Measurements from ENCODE around the gene KRT1.
"Not testable (repeated sequence)": the region's sequence is repeated elsewhere in the genome, so short reads cannot be mapped to it uniquely, and the experiment has no call there.

KRT1 gene

DNA sequence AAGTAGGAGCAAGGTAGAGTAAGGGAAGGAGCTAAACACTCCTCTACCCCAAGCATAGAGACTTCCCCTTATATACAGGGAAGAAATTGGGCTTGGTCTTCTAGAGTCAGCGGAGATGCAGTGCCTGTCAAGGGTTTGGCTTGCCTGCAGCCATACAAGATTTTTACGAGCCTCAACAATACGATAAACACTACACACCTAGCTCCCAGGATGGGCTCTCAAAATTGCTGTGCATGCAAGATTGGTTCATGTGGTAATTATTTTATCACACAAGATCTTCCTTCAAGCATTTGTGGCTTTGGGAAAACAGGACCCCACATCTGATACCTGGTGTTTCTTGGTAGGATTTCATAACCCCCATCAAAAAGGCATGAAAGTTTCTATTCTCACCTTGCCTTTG lies at the start of gene KRT1:
KRT1 (minus strand) TSS at position 45 of the 400 bp plus-strand sequence. CDS start 59 bp downstream, outside the sequence.
- DNase-seq = no peak

DNA sequence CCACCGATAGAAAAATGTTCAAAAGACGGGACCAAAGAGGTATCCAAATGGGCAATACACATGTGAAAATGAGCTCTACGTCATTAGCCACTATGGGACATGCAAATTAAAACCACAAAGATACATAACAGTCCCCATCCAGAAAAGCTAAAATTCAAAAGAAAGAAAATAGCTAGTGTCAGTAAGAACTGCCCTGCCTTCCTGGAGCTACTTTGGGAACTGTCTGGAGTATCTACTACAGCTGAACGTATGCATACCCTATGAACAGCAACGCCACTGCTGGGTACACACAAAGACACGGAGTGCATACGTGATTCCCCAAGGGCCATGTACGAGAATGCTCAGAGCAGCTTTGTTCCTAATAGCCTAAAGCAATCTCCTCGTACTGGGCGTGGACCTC lies 48.9 kb upstream of the KRT1 start:
- DNase-seq = no peak

DNA sequence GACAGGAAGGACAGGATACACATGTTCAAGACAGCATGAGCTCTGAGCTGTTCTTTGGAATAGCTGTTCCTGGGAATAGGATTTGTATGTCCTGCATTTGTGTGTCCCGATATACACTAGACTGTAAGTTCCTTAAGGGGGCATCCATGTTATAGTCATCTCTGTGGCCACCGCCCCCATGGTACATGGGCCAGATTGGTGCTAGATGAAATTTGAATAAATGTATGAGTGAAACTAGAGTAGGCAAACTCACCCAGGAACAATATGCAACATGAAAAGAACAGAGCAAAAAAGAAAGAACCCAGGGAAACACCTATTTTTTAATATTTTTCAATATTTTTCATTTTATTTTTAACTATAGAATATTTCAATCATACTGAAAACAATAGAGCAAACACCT lies 48.2 kb upstream of the KRT1 start:
- DNase-seq = no peak

DNA sequence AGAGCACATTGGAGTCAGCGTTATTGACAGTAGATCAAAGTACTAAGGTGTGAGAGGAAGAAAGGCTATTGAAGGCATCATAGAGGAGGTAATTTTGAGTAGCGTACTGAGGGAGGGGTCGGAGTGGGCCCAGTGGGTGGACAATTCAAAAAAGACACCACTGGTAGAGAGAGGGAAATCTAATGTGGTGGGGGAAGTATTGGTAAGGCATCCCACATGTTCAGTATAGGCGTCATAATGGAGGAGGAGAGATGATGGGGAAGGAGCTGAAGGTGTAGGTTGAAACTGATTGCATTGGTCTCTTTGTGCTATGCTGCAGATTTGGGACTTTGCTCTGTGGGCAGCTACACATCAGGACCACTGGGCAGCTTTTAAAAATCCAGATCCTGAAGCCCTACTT lies 46.8 kb upstream of the KRT1 start:
- DNase-seq = no peak

DNA sequence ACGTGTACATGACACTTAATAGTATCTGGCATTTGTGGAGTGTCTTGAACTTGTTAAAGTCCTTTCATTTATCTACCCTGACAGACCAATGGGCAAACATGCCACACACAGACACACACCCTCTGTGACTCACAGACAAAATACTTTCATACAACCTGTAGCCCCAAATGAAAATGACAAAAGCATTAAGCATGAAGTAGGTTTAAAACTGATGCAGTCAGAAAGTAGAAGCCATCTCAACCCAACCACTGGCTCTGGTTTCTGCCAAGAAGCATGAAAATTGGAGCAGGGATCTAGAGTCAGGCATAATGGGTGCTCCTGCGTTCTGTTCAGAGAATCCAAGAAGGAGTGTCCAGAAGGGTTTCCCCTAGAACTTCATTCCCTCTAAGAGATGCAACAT lies 46.2 kb upstream of the KRT1 start:
- DNase-seq = no peak

DNA sequence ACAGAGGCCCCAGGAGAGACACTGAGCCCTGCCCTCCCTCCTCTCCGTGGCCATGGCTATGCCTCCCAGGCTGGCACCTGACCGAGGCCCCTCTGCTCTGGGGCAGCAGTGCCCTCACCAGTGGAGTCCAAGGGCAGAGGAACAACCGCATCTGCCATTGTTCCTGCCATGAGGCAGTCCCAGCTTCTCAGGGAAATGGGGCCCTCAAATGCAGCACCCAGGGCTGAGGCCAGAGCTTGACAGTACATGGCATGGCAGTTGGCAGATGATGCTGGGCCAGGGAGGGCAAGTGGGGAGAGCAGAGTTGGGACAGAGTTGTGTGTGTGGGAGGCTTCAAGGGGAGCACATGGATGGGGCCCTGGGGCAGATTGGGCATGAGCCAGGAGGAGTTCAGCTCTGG lies 44.2 kb upstream of the KRT1 start:
- DNase-seq = no peak

DNA sequence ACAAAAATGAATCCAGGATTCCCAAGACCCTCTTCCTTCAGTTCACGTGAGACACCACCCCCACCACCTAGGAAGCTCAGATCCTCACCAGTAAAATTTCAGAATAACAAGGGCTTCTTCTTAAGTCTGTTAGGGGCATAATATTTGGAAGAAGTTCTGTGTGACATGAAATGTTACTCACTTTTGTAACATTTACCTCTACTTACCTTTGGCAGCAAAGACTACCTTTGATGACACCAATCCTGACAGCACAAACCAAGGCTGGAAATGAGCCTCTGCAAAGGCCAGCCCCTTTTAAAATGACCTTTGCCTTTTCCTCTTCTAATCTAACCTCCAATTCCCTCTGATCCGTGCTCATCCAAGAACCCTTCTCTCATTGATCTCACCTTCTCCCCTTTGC lies 42.5 kb upstream of the KRT1 start:
- DNase-seq = no peak

DNA sequence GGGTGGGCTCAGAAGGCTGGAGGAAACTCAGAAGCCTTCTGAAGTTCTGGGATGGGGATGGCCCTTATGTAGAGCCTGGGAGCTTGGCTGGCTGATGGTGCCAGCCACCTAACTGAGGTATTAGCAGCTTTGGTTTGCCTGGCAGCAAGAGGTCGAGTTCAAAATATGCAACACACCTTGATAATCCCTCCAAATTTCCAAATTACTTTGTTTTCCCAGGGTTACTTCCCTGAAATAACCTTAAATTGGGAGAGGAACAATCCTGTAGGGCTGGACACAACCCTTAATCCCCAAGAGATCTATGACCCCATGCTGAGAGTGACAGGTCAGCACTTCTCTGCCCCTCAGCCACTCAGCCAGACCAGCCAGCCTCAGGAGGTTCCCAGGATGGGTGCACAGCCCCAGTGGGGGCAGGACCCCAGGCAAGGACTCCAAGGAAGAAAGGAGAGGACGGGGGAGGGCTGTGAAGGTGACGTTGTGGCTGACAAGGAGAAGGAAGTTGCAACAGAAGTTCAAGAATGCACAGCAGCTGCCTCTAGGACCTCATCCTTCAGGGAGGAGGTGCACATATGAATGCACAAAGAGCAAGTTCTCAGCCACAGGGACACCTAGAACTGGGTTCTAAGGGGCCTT lies 41.7 kb upstream of the KRT1 start:
- DNase-seq = no peak

DNA sequence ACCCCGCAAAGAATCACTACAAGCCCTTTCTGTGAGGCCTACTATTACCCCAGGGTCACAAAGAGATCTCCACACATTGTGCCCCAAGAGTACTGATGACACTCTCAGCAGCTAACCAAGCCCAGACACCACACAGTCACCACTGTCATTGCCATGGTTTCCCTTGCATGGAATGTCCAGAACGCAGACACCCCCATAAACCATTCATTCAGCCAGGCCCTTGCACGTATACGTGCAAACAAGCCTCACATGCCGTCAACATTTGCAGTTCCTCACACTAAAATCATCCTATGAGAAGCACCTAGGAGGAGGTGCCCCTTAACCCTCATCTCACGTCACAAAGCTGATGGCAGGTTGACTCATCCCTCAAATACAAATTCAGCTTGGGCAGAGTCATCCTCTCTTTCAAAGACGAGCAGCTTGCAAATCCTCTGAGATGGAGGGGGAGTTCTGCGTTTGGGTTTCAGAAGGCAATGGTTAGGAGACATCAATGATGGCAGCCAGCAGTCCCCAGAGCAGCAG lies 40.2 kb upstream of the KRT1 start:
- DNase-seq = no peak

DNA sequence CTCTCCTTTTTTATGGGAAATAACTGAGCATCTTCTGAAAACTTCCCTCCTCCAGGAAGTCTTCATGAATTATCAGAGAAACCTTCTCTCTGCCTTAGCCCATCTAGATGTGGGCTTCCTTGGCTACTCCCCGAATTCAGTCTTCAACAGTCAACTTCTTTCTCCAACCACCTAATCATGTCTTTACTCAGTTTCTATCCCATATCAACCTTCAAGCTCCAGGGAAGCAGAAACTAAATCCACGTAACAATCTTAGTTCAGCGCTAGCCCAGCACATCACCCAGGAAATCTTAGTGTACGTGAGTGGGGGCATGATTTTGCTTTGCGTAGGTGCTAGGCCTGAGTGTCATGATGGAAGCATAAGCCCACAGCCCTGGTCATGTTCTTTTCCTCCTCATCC lies 35.9 kb upstream of the KRT1 start:
- DNase-seq = no peak

DNA sequence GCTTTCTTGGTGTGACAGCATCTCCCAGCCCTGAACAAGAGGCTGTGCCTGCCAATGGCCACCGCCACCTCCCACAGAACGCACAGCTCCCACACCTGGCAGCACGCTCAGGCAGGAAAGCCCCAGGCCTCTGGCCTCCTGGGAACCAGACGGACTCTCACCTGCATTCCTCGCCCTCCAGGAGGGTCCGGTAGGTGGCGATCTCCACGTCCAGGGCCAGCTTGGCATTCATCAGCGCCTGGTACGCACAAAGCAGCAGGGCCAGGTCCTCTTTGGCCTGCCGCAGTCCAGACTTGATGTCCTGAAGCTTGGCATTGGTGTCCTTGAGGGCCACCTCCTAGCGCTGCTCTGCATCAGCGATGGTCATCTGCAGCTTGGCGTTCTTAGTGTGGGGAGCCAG lies 35.2 kb upstream of the KRT1 start:
- no peak for DNase-seq

DNA sequence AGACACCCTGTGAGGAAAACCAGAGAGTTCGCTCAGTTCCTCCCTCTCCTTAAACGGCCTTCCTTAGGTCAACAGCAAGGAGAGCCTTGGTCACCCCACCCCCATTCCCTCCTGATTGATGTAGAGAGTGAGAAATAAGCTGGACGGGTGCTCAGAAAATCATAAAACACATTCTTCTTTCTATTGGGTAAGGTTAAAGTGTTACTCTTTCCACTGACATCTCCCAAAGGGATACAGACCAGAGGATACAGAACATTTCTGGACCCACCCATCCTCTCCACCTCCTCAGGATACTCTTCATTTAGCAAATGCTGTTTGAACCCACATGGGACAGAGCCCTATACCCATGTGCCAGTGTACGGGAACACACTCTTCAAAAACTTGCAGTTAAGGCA lies 34.7 kb upstream of the KRT1 start:
- no peak for DNase-seq

DNA sequence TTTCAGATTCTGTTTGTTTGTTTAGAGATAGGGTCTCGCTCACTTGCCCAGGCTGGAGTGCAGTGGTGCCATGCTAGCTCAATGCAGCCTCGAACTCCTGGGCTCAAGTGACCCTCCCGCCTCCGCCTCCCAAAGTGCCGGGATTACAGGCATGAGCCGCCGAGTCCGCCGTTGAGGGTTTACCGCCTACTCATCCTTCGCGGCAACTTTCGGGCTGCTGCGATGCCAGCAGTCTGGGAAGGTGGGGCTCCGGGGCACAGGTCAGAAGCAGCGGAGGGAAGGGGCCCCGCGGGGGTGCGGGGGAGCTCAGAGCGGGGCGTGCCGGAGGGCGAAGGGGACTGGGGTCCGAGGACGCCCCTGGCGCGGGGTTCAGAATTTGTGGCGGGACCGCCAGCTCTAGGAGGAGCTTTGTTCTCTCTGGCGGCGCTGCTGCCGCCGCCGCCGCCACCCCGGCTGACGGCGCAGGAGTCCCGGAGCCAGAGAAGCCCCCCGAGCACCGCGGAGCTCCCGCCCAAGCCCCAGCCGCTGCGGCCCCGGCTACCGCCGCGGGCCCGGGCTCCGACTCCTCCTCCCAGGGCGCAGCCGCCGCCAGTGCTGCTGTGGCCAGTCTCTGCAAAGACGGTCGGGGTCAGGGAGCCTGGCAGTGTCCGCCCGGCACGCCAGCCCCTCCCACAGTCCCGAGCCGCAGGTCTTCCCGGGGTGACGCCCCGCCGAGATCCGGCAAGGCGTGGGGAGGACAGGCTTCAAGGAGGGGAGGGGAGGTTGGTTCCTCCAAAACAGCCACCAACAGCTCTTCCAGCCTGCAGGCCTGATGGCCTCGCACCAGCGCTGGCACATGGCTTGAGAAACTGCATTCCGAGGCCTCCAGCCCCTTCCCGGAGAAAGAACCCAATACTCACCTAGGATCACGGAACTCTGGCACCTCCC lies 34.0 kb upstream of the KRT1 start:
- DNase-seq = no peak

DNA sequence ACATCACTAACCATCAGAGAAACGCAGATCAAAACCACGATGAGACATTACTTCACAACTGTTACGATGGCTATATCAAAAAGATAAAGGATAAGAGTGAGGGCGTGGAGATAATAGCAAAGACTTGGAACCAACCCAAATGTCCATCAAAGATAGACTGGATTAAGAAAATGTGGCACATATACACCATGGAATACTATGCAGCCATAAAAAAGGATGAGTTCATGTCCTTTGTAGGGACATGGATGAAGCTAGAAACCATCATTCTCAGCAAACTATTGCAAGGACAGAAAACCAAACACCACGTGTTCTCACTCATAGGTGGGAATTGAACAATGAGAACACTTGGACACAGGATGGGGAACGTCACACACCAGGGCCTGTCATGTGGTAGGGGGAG lies 31.9 kb upstream of the KRT1 start:
- DNase-seq = not testable (repeated sequence)

DNA sequence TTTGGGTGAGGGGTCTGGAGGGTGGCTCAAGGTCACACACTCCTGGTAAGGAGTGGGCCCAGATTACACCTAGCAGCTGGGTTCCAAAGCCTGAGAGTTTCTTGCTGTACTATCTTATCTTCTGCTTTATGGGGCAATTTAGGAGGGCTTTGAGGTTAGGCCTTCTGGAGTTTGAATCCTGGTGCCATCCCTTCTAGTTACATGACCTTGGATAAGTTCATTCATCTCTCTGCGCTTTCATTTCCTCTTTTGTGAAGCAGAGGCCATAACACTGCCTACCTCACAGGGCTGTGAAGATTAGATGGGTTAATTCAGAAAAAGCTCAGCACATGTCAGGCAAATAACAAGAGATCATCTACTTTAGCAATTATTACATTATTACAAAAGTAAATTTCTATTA lies 30.5 kb upstream of the KRT1 start:
- DNase-seq = no peak

DNA sequence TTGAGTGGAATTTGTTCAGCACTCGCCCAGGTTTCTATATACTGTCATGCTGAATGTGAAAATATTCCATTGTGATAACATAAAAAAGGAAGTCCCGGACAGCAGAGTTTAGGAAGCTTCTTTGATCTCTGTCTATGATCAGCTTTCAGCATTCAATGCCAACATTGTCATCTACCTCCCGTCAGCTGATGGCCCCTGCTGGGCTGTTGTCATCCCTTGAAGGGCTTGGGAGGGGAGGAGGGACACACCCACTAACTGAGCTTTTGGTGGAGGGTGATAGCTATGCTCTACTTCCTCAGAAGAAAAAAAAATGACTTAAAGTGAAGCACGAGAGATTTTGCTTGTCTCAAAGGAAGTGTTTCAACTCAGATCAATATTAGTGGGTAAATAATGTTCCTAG lies 27.8 kb upstream of the KRT1 start:
- DNase-seq = no peak

DNA sequence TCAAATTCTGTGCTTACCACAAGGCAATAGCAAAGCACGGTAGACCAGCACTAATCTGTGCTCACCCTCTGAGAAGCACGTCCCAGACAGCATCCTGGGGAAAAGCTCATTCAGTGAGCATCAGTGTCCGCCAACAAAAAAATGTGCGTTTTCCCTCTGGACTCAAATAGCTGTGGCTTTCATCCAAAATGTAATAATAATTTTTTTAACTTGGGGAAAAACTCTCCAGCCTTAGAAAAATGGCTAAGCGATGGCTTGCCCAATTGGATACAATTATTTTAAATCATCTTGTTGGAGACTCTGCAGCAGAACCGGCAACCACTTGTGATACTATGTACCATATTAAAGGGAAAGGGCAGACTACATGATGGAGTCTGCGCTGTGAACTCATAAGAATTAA lies 24.3 kb upstream of the KRT1 start:
- DNase-seq = no peak

DNA sequence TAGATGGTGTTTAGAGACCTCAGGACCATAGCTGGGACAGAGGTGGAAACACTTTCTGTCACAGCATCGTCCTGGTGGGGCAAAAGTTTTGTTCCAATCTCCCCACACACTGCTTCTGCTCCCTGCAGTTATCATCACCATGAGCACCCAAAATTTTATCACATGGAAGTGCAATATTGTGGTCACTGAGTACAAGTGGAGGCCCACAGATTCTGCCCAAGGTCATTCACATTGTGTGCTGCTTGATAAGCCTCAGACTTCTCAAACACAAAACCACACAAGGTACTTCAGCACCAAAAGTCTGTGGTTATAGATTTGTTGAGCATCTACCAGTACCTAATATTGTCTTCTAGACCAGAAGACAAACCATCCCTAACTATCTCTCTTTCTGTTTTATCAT lies 23.7 kb upstream of the KRT1 start:
- DNase-seq = no peak

DNA sequence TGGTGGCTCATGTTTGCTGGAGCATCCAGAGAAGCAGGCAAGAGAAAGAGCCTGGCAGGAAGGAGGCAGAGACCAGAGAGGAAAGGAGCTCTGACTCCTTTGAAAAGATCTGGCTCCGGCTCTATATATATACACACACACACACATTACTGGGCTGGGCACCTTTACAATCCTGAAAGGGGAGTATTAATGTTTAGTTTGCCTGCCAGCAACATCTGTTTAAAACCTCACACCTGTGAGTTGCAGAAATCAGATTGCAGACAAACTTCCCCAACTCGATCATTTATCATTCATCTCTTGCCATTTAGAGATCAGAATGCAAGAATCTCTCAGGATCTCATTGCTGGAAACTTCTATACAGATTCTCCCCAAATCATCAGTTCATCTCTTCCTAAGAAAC lies 23.2 kb upstream of the KRT1 start, which contains the start of gene KRT77:
KRT77 (minus strand) TSS at position 101 of the 400 bp plus-strand sequence; CDS start at position 11, 90 bp downstream.
- no peak for DNase-seq

DNA sequence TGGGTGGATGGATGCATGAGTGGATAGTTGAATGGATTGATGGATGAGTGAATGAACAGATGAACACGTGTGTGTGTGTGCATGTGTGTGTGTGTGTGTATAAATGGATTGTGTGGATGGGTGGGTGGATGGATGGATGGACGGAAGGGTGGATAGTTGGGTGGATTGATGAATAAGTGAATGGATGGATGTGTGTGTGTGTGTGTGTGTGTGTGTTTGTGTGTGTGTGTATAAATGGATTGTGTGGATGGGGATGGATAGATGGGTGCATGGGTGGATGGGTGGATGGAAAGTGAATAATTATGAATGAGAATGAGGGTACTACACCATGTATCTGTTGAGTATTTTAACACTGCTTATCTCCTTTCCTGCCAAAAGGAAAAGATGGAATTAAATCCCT lies 22.1 kb upstream of the KRT1 start:
- DNase-seq = no peak

DNA sequence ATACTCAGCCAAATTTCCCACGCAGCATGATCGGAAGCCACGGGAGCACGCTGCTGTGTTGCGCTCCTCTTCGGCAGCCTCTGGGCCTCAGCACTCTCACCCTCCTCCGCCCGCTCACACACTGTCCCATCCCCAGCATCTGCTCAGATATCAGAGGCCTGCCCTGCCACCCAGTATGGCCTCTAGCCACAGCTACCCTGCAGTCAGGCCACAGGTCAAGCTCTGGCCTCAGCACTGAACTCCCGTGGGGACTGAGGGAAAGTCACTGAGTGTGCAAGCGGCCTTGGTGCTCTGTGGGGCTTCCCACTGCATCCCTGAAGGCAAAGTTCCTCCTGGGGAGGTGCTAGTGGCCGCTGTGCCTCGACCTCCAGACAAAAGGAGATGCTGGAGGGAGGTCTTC lies 21.1 kb upstream of the KRT1 start:
- no peak for DNase-seq

DNA sequence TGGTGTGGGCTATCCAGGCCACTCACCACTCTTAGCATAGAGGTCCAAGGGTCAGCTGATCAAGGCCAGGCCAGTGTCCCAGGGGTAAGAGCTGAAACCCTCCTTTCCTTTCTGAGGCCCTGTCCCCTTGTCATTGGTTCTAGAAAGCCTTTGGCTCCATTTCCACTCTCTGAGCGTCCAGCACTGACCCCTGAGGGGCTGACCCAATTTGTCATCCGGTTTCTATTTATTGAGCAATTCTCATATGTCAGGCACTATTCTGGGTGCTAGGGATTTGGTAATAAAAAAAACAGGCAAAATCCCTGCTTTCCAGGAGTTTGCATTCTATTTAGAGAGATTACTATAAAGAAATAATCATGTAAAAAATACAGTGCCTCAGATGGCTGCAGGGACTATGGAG lies 19.8 kb upstream of the KRT1 start:
- no peak for DNase-seq

DNA sequence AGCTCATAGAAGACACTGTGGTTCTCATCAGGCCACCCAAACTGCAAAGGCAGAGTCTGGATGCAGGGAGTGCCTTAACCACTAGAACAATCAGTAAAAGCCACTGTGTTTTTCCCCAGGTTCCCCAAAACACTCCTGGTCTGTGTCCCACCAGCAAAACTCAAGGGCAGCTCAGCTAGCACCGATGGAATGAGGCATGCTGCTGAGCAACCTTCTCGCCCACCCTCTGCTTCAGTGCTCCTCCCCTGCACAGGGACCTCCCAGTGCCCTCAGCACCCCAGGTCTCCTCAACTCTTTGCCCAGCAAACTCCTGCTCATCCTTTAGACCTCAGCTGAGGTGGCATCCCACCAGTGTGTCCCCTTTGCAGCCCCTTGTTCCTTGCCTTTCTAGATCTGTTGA lies 19.2 kb upstream of the KRT1 start:
- DNase-seq = no peak

DNA sequence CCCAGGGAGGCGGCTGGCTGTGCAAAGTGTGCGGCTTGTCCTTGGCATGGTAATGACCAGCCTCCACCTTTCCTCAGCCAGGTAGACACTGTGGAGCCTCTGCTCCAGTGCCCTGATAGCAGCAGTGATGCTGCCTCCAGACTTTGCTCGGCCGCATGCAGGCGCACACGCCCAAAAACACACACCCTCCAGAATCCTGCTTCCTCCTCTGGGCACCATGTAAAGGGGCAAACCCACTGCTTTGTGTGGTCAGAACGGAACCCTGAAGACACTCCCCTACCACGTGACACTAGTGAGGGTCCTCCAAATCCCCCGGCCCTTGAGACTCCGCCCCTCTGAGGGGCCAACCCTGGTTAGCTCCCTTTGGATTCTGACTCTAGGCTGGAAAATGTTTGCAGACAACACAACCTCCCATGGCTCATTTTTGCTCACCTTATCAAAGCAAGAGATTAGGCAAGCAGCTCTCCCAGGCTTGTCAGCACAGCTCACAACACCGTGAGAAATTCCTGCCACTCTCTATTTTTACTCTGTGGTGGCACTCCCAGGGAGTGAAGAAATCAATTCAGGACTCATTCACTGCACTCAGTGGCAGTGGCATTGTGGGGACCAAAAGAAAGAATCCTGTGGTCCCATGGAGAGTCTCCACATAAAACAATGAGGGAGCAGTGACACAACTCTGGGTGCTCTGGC lies 18.6 kb upstream of the KRT1 start:
- no peak for DNase-seq

All from fibroblast of skin of right quadriceps (primary cell).